ENCODE results near the gene MAGEA4. TPM values are rescaled to one million over a fixed set of nuclear protein-coding genes. Genes with fewer than 3 reads are reported as not detected.
A peak's percentile ranks its signal among the peaks of the same experiment; 100 is the strongest.
"Not testable (repeated sequence)": the region's sequence is repeated elsewhere in the genome, so short reads cannot be mapped to it uniquely, and the experiment has no call there.

The MAGEA4 gene
- total RNA-seq, 4 donors from 2014 or later, result not detected

DNA sequence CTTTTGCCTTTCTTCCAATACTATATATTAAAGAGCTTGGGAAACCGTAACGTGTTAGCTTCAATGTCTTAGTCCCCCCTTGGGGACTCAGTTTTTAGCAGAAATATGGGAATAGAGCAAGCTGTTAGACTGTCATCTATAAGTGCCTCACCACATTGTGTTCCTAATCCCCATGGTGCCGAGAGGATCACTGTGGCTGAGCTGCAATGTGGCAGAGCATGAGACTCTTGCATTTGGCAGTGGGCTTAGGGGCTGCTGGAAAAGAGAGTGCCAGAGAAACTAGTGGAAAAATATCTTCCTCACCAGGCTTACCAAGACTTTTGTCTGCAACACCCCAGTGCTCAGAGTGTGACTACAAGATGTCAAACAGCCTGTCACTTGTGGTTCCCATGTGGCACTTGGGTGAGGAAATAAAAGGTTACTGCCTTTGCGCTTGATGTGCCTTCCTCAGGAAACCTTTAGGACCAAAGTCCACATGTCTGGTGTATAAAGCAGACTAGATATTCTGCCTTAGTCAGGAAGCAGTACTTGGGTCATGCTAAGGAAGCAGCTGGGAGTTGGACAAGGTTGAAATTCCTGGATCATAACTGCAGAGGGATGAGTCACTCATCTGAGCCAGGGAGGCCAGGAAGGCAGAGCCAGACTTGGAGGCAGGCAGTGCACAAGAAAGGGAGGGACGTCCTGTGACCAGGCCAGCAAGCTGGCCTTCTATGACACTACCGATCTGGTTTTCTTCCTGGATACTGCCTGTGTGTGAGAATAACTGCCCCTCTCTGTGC lies 9.7 kb upstream of the MAGEA4 start:
- Histone ChIP-seq H3K27me3 (no peaks in the 10 kb centered on the region), H3K9me3 (no peaks in the 10 kb centered on the region), H3K4me1 (no peaks in the 10 kb centered on the region), H3K4me3 (no peak overlapping the region), H3K36me3 (no peaks in the 10 kb centered on the region), H3K27ac (peak overlapping the region in 2 of 4 donors; percentile 43 to 47)
- peak; percentile 28 for DNase-seq
- TF ChIP-seq POLR2AphosphoS5 (IDR thresholded peaks at IDR 0.05) (peak; percentile 14 to 53 (median 16)), EP300 (IDR thresholded peaks at IDR 0.05; ENCODE audit: low read depth) (no peak), POLR2A (IDR thresholded peaks at IDR 0.05) (no peak)
- in situ Hi-C loops (cut with MboI; ENCODE audit: low pct_ligation_motif_present in 1 of 4, low pct_unique_long_range_greater_than_20kb in 1 of 4, low sequenced_read_pairs in 3 of 4), result no loop called here
- intact Hi-C loops (cut with DNase I; ENCODE audit: low total_unique reads), result no loop called here
- WGBS, 2 donors (ENCODE audit: low coverage in 1 of 2), result 59 to 100% methylated on average over 2 to 6 of the region's 6 CpGs

DNA sequence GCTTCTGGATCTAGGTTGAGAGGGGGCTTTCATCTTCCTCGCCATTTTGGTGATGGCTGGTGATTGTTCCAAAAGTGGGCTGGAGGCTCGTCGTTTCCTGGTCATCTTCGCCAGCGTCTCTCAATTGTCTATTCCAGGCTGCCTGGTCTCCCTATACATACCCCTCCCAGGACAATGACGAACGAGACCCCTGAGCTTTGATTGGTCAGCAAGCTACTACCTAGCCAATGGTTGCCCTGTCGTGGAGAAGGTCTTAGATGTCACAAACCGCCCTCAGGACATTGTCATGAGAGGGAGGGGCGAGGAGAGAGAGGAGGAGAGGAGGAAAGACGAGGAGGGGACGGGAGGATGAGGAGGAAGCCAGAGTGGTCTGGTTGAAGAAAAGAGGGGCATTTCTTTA lies 7.7 kb upstream of the MAGEA4 start:
- Histone ChIP-seq H3K4me3 (no peak overlapping the region), H3K27ac (no peak overlapping the region), H3K36me3 (no peaks in the 10 kb centered on the region), H3K27me3 (no peaks in the 10 kb centered on the region), H3K4me1 (no peaks in the 10 kb centered on the region), H3K9me3 (no peaks in the 10 kb centered on the region)
- in situ Hi-C loops (cut with MboI; ENCODE audit: low pct_ligation_motif_present in 1 of 4, low pct_unique_long_range_greater_than_20kb in 1 of 4, low sequenced_read_pairs in 3 of 4) (no loop called here), intact Hi-C loops (cut with DNase I; ENCODE audit: low total_unique reads) (no loop called here)
- no peak for DNase-seq
- 80% methylated on average over 12 of the region's 12 CpGs; no CpG with 5 or more reads in 1 of the 2 donors for WGBS, 2 donors (ENCODE audit: low coverage in 1 of 2)
- TF ChIP-seq POLR2A (IDR thresholded peaks at IDR 0.05), result no peak
- TF ChIP-seq, protein P1, sequence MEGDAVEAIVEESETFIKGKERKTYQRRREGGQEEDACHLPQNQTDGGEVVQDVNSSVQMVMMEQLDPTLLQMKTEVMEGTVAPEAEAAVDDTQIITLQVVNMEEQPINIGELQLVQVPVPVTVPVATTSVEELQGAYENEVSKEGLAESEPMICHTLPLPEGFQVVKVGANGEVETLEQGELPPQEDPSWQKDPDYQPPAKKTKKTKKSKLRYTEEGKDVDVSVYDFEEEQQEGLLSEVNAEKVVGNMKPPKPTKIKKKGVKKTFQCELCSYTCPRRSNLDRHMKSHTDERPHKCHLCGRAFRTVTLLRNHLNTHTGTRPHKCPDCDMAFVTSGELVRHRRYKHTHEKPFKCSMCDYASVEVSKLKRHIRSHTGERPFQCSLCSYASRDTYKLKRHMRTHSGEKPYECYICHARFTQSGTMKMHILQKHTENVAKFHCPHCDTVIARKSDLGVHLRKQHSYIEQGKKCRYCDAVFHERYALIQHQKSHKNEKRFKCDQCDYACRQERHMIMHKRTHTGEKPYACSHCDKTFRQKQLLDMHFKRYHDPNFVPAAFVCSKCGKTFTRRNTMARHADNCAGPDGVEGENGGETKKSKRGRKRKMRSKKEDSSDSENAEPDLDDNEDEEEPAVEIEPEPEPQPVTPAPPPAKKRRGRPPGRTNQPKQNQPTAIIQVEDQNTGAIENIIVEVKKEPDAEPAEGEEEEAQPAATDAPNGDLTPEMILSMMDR (IDR thresholded peaks at IDR 0.05), result no peak
- TF ChIP-seq EP300 (IDR thresholded peaks at IDR 0.05; ENCODE audit: low read depth), result no peak
- no peak for TF ChIP-seq POLR2AphosphoS5 (IDR thresholded peaks at IDR 0.05)

DNA sequence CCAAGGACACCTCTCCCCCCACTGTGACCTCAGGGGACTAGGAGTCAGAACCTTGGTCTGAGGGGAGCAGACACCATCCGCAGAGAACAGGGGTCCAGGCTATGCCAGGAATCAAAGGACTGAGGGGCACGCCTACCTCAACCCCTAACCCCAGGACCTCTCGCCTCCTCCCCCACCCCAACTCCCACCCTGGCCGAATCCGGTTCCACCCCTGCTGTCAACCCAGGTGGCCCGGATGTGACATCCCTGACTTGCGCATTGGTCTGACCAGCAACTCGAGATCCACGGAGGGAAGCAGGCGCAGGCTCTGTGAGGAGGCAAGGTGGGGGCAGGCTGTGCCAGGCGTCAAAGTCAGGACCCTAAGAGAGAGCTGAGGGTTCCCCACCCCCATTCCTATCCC lies 468 bp upstream of the MAGEA4 start:
- Histone ChIP-seq H3K27ac (no peak overlapping the region), H3K36me3 (no peaks in the 10 kb centered on the region), H3K9me3 (no peaks in the 10 kb centered on the region), H3K4me1 (no peaks in the 10 kb centered on the region), H3K27me3 (no peaks in the 10 kb centered on the region), H3K4me3 (no peak overlapping the region)
- in situ Hi-C loops (cut with MboI; ENCODE audit: low pct_ligation_motif_present in 1 of 4, low pct_unique_long_range_greater_than_20kb in 1 of 4, low sequenced_read_pairs in 3 of 4) (no loop called here), intact Hi-C loops (cut with DNase I; ENCODE audit: low total_unique reads) (no loop called here)
- WGBS, 2 donors (ENCODE audit: low coverage in 1 of 2), result 79% methylated on average over 10 of the region's 11 CpGs; no CpG with 5 or more reads in 1 of the 2 donors
- DNase-seq, result no peak
- TF ChIP-seq POLR2AphosphoS5 (IDR thresholded peaks at IDR 0.05) (no peak), EP300 (IDR thresholded peaks at IDR 0.05; ENCODE audit: low read depth) (no peak), POLR2A (IDR thresholded peaks at IDR 0.05) (no peak)
- TF ChIP-seq, protein P1 (IDR thresholded peaks at IDR 0.05), result no peak

DNA sequence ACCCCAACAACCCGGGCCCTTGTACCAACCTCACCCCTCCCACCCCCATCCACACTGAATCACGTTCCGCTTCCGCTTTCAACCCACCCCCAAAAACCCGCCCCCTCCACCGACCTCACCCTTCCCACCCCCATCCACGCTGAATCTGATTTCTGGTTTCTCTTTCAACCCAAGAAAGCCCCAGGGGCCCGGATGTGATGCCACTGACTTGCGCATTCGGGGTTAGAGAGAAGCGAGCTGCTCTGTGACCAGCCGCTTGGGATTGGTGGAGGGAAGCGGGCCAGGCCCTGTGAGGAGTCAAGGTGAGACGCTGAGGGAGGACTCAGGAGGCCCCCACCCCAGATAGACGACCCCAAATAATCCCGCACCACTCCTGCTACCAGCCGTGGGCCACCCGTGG lies 6.0 kb downstream of the MAGEA4 start:
- H3K4me3 ChIP-seq; H3K4me1 ChIP-seq; H3K27ac ChIP-seq; intact Hi-C loops (cut with DNase I; ENCODE audit: low total_unique reads); H3K36me3 ChIP-seq; H3K9me3 ChIP-seq; DNase-seq; in situ Hi-C loops (cut with MboI; ENCODE audit: low pct_ligation_motif_present in 1 of 4, low pct_unique_long_range_greater_than_20kb in 1 of 4, low sequenced_read_pairs in 3 of 4); H3K27me3 ChIP-seq: not testable (repeated sequence)
- WGBS, 2 donors (ENCODE audit: low coverage in 1 of 2), result 92% methylated on average over 13 of the region's 18 CpGs; no CpG with 5 or more reads in 1 of the 2 donors

DNA sequence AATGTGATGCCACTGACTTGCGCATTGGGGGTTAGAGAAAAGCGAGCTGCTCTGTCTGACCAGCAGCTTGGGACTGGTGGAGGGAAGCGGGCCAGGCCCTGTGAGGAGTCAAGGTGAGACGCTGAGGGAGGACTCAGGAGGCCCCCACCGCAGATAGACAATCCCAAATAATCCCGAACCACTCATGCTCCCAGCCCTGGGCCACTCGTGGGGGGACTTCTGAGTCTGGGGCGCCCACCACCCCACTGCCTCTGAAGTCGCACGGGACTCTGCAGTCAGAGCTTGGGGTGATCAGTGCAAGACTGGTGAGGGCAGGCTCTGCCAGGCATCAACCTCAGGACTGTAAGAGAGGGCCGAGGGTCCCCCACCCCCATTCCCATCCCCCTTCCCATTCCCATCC lies 6.9 kb downstream of the MAGEA4 start:
- WGBS, 2 donors (ENCODE audit: low coverage in 1 of 2), result 89% methylated on average over 11 of the region's 11 CpGs; no CpG with 5 or more reads in 1 of the 2 donors
- in situ Hi-C loops (cut with MboI; ENCODE audit: low pct_ligation_motif_present in 1 of 4, low pct_unique_long_range_greater_than_20kb in 1 of 4, low sequenced_read_pairs in 3 of 4), result no loop called here
- H3K27ac ChIP-seq, result no peak overlapping the region
- DNase-seq, result no peak
- TF ChIP-seq, protein P1 (IDR thresholded peaks at IDR 0.05), result no peak
- TF ChIP-seq POLR2AphosphoS5 (IDR thresholded peaks at IDR 0.05), result no peak
- TF ChIP-seq EP300 (IDR thresholded peaks at IDR 0.05; ENCODE audit: low read depth), result no peak
- no peak for TF ChIP-seq POLR2A (IDR thresholded peaks at IDR 0.05)
- H3K4me1 ChIP-seq, result no peaks in the 10 kb centered on the region
- intact Hi-C loops (cut with DNase I; ENCODE audit: low total_unique reads), result no loop called here
- H3K9me3 ChIP-seq, result no peaks in the 10 kb centered on the region
- no peaks in the 10 kb centered on the region for H3K27me3 ChIP-seq
- no peak overlapping the region for H3K4me3 ChIP-seq
- no peaks in the 10 kb centered on the region for H3K36me3 ChIP-seq

Data from transverse colon (tissue), 4 donors.